GM12878 (cell line): ENCODE results near the gene QPCT. TPM values are rescaled to one million over a fixed set of nuclear protein-coding genes. Genes with fewer than 3 reads are reported as not detected.

Experiments used
- CREM ChIP-seq: IDR thresholded peaks from 2 replicates; pipeline ENCODE4 v1.6.1; 2014; ENCODE audit warnings: antibody characterized with exemption, low read depth
- CTCF ChIP-seq, 3 experiments: IDR thresholded peaks in 2 of 3; conservative IDR thresholded peaks in 1 of 3; 2 replicates each; pipeline ENCODE4 v1.5.1; 2011; ENCODE audit warnings: low read depth in 3 of 3, low read length in 3 of 3, mild to moderate bottlenecking in 3 of 3, control low read depth in 2 of 3, moderate library complexity in 2 of 3, inconsistent platforms in 1 of 3, mixed read lengths in 1 of 3; ENCODE audit not compliant: control insufficient read depth in 2 of 3, insufficient read depth in 1 of 3; ENCODE audit errors: extremely low read depth in 1 of 3
- E2F4 ChIP-seq: IDR thresholded peaks from 2 replicates; pipeline ENCODE4 v1.6.1; 2012; ENCODE audit warnings: low read depth, low read length, improper control_type of control experiment
- ETV6 ChIP-seq, 2 experiments: fragments of 450-650 bp in 1 of 2; IDR thresholded peaks in 1 of 2; conservative IDR thresholded peaks in 1 of 2; 2 replicates each; pipeline ENCODE4 v1.6.1; 2014; ENCODE audit warnings: antibody characterized with exemption in 1 of 2, borderline replicate concordance in 1 of 2, low read depth in 1 of 2, mild to moderate bottlenecking in 1 of 2, moderate library complexity in 1 of 2
- FOXM1 ChIP-seq: IDR thresholded peaks from 2 replicates; pipeline ENCODE4 v1.6.1; 2012; ENCODE audit warnings: low read depth, mild to moderate bottlenecking, inconsistent platforms, low read length, moderate library complexity
- GATAD2B ChIP-seq: fragments of 450-650 bp; conservative IDR thresholded peaks from 2 replicates; pipeline ENCODE4 v1.6.1; 2017; ENCODE audit warnings: low read depth, mild to moderate bottlenecking, moderate library complexity
- IRF5 ChIP-seq: fragments of 450-650 bp; IDR thresholded peaks from 2 replicates; pipeline ENCODE4 v1.6.1; 2017; ENCODE audit warnings: borderline replicate concordance
- JUNB ChIP-seq: IDR thresholded peaks from 2 replicates; pipeline ENCODE4 v1.6.1; 2016; ENCODE audit warnings: antibody characterized with exemption, mild to moderate bottlenecking
- MTA2 ChIP-seq: fragments of 450-650 bp; IDR thresholded peaks from 2 replicates; pipeline ENCODE4 v1.6.1; 2016; ENCODE audit warnings: low read depth, mild to moderate bottlenecking, moderate library complexity
- MXI1 ChIP-seq: fragments of 150-350 bp; IDR thresholded peaks from 2 replicates; pipeline ENCODE4 v1.6.1; 2011; ENCODE audit warnings: low read depth, mild to moderate bottlenecking, inconsistent platforms, low read length, improper control_type of control experiment
- NBN ChIP-seq: fragments of 450-650 bp; IDR thresholded peaks from 2 replicates; pipeline ENCODE4 v1.6.1; 2016
- PRDM15 ChIP-seq: fragments of 450-650 bp; formaldehyde crosslinking; IDR thresholded peaks from 2 replicates; pipeline ENCODE4 v1.4.0; 2020; ENCODE audit warnings: mild to moderate bottlenecking, moderate library complexity
- RB1 ChIP-seq: fragments of 450-650 bp; formaldehyde crosslinking; IDR thresholded peaks from 2 replicates; pipeline ENCODE4 v1.6.1; 2017; ENCODE audit warnings: mild to moderate bottlenecking, borderline replicate concordance
- RUNX3 ChIP-seq: IDR thresholded peaks from 2 replicates; pipeline ENCODE4 v1.6.1; 2012; ENCODE audit warnings: low read length, inconsistent platforms
- SREBF1 ChIP-seq: IDR thresholded peaks from 2 replicates; pipeline ENCODE4 v1.6.1; 2012; ENCODE audit warnings: mild to moderate bottlenecking, low read length
- STAT3 ChIP-seq: IDR thresholded peaks from 2 replicates; pipeline ENCODE4 v1.6.1; 2011; ENCODE audit warnings: low read depth, low read length, improper control_type of control experiment
- SUZ12 ChIP-seq: fragments of 200-600 bp; sonication (generic); IDR thresholded peaks from one replicate; pipeline ENCODE4 v1.6.1; 2018; ENCODE audit warnings: antibody characterized with exemption, mild to moderate bottlenecking; ENCODE audit not compliant: unreplicated experiment
- TCF12 ChIP-seq: IDR thresholded peaks from 2 replicates; pipeline ENCODE4 v1.6.1; 2011; ENCODE audit warnings: low read depth, mild to moderate bottlenecking, low read length
- TCF3 ChIP-seq: IDR thresholded peaks from 2 replicates; pipeline ENCODE4 v1.6.1; 2012; ENCODE audit warnings: low read depth, mild to moderate bottlenecking, low read length, borderline replicate concordance; ENCODE audit not compliant: insufficient read depth
- WRNIP1 ChIP-seq: IDR thresholded peaks from 2 replicates; pipeline ENCODE4 v1.6.1; 2011; ENCODE audit warnings: low read depth, low read length, improper control_type of control experiment, borderline replicate concordance
- ZNF384 ChIP-seq: IDR thresholded peaks from 2 replicates; pipeline ENCODE4 v1.6.1; 2012; ENCODE audit warnings: low read depth, mild to moderate bottlenecking, low read length, improper control_type of control experiment, borderline replicate concordance
- polyA plus RNA-seq, 11 experiments: library from polyadenylated mRNA; depleted of rRNA in 4 of 11; unstranded in 6 of 11; stranded (reverse) in 5 of 11; fragments of >200 nt; fragmentation: Nextera tagmentation in 4 of 11; fragmentation: Illumina TruSeq in 1 of 11; extraction: Ambion mirVana in 4 of 11; extraction: Trizol in 1 of 11; gene quantifications; 1 replicate in 1 of 11; 2 replicates in 10 of 11; pipeline versions ENCODE4 v1.2.1 to v1.2.3, GENCODE V29; 2011 to 2016; ENCODE audit warnings: inconsistent platforms in 2 of 11, missing spikeins in 2 of 11, low read depth in 1 of 11
- total RNA-seq, 4 experiments: library from RNA; depleted of rRNA in 3 of 4; stranded (reverse); fragments of >200 nt in 3 of 4; fragmentation: Illumina TruSeq in 1 of 4; extraction: Trizol in 1 of 4; gene quantifications; 2 replicates each; pipeline versions ENCODE4 v1.2.1 to v1.2.3, GENCODE V29; 2013 to 2021

Gene QPCT
- total and polyA plus RNA-seq, 10 of the 15 experiments (the other 5 are each of a cell fraction or from before 2014, with no cell fraction given), result 0.14 to 0.86 (median 0.18) TPM; not detected in 1

- TF ChIP-seq IRF5 (no peak), FOXM1 (peak; percentile 91), WRNIP1 (0 out of 2 replicates have a peak, but pooled peaks have one; percentile 41), CTCF (IDR thresholded peaks at IDR 0.05 in 2 of 3, conservative IDR thresholded peaks at IDR 0.05 in 1 of 3; ENCODE audit: control insufficient read depth in 2 of 3, extremely low read depth in 1 of 3, insufficient read depth in 1 of 3, low read depth in 3 of 3, low read length in 3 of 3) (no peak), GATAD2B (no peak; the same call in 1 of the 2 replicates), E2F4 (no peak), ETV6 (conservative IDR thresholded peaks at IDR 0.05 in 1 of 2, IDR thresholded peaks at IDR 0.05 in 1 of 2; ENCODE audit: borderline replicate concordance in 1 of 2, low read depth in 1 of 2) (peak in 1 of 2 experiments; percentile 96; a peak in 2 of 4 replicates), MXI1 (no peak), STAT3 (0 out of 2 replicates have a peak, but pooled peaks have one; percentile 54), NBN (peak; percentile 58; the same call in 1 of the 2 replicates), RB1 (no peak), SREBF1 (no peak), JUNB (peak; percentile 79), TCF12 (peak; percentile 72), CREM (peak; percentile 82; the same call in 1 of the 2 replicates), MTA2 (peak; percentile 57), RUNX3 (peak; percentile 83), ZNF384 (no peak), TCF3 (peak; percentile 72; the same call in 1 of the 2 replicates), PRDM15 (CRISPR knock-in tag) (no peak), SUZ12 (no peak)
These were observed 45.7 kb downstream of the QPCT start (continued) for GRCh38 chr2:37389989-37390765.
